HG03439 (cell line): ENCODE data around the gene TADA3.
"Not testable (repeated sequence)": the region's sequence is repeated elsewhere in the genome, so short reads cannot be mapped to it uniquely, and the experiment has no call there.

Experiments used
- ATAC-seq: cut with Tn5 transposase; IDR thresholded peaks from one replicate; pipeline ENCODE4 v1.9.1; 2021; ENCODE audit warnings: mild to moderate bottlenecking, moderate library complexity; ENCODE audit not compliant: unreplicated experiment

TADA3 gene

DNA sequence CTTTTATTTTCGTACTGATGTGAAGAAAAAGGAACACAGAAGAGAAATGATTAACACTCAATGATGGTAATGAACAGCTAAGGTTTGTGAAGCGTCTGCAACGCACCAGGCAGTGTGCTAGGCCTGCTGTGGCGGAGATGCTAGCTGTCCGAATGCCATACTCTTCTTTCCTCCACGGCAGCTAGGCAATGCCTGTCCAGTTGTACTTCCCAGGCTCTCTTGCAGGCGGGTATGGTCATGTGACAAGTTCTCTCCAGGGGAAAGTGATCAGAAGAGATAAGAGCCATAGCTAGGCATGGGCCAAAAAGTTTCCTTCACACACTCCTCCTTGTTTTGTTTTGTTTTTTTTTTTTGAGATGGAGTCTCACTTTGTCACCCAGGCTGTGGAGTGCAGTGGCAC lies 6.7 kb downstream of the TADA3 start:
- ATAC-seq = no peak

DNA sequence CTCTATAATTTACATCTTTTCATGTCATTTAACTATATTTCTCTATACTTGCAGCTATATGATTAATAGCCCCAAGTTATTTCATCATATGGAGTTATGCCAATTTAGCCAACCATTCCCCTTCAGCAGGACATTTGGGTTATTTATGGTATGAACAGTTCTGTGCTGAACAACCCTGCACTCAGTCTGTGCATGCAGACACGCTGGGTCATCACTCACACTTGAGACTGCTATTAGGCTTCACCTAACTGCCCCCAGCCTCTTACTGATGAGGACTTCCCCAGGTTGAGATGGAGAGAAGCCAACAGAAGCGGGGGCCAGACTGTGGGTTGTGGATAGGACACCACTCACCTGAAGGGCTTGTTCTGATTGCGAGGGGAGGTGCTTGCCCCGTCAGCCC lies 7.3 kb downstream of the TADA3 start:
- no peak for ATAC-seq

DNA sequence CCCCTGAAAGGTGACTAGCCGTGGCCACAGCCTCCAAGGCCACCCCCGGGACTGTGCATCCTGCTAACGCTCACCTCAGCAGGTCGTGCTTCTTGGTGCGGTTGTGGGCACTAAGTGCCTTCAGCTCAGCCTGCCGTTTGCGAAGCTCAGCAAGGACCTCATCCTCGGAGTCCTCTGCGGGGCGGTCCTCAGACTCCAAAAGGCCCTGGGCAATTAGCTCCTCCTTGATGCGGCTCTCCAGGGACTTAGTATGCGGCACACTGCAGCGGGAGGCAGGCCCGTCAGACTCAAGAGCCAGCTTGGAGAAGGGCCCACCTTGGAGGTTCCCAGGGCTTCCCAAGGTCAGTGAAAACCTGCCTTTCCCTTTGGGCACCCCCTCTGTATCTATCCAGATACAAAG lies 8.3 kb downstream of the TADA3 start:
- ATAC-seq = no peak

DNA sequence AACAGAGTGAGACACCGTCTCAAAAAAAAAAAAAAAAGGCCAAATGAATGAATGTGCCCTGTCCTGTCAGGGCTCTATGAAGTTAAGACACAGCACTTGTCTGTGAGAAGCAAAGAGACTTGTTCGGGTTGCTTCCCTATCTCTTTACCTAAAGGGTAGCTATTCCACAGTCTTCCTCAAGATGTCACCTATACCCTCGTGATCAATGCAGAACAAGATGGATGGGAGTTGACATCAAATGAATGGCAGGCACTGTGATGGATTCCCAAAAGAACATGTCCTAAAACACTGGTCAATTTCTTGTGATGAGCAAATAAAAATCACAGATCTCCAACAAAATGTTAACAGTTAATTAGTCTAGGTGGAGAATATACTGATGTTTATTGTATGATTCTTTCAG lies 9.5 kb downstream of the TADA3 start:
- ATAC-seq = no peak

DNA sequence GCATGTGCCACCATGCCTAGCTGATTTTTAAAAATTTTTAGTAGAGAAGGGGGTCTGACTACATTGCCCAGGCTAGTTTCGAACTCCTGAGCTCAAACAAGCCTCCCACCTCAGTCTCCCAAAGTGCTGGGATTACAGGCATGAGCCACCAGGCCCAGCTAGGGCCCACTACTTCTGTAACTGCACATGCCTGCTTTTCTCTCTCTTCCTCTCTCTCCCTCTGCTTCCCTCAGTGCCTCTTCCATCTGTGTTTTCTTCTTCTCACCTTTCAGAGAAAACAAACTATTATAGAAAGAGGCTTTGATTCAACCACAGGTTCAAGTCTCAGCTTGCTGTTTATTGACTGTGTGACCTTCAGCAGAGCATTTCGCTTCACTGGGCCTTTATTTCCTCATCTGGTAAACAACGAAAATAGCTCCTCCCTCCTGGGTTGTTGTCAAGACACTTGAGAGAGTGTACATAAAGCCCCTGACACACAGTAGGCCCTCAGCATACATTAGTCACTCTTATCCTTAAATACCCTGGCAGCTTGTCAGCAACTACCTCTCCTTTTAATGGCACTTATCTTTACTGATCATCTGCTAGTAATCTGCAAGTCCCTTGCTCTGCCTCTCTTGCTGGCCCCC lies 10.2 kb downstream of the TADA3 start:
- ATAC-seq = no peak

DNA sequence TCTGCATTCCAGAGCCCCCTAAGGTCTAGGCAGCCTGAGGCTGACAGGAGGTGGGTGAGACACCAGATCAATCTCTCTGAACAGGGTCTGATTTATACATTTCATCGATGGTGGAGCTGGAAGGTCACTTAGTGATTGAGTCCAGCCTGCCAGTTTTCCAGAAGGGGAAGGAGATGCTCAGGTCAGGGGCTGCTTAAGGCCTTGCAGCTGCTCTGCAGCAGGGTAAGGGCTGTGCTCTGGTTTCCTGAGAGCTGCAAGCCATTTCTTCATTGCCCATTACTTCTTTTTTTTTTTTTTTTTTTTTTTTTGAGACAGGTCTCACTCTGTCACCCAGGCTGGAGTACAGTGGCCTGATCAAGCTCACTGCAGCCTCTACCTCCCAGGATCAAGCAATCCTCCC lies 10.7 kb downstream of the TADA3 start:
- no peak for ATAC-seq

DNA sequence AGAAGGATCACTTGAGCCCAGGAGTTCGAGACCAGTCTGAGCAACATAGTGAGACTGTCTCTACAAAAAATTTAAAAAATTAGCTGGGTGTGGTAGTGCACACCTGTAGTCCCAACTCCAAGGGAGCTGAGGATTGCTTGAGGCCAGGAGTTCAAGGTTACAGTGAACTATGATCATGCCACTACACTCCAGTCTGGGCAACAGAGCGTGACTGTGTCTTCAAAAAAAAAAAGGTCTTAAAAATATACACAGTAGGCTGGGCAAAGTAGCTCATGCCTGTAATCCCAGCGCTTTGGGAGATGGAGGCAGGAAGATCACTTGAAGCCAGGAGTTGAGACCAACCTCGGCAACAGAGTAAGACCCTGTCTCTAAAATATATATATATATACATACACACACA lies 11.4 kb downstream of the TADA3 start:
- no peak for ATAC-seq

DNA sequence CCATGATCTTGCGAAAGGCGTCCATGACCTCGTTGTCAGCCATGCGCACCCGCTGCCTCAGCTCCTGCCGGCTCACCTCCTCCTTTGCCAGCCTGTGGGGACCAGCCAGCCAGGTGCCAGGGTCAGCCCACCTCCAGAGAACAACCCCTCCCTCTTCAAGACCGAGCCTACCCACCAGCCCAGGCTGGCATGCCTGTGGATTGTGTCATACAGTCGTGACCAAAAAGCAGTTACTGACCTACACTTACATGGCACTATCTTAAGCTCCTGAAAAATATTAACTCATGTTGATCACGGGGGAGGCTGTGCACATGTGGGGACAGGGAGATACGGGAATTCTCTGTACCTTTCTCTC lies 11.8 kb downstream of the TADA3 start:
- ATAC-seq = no peak

DNA sequence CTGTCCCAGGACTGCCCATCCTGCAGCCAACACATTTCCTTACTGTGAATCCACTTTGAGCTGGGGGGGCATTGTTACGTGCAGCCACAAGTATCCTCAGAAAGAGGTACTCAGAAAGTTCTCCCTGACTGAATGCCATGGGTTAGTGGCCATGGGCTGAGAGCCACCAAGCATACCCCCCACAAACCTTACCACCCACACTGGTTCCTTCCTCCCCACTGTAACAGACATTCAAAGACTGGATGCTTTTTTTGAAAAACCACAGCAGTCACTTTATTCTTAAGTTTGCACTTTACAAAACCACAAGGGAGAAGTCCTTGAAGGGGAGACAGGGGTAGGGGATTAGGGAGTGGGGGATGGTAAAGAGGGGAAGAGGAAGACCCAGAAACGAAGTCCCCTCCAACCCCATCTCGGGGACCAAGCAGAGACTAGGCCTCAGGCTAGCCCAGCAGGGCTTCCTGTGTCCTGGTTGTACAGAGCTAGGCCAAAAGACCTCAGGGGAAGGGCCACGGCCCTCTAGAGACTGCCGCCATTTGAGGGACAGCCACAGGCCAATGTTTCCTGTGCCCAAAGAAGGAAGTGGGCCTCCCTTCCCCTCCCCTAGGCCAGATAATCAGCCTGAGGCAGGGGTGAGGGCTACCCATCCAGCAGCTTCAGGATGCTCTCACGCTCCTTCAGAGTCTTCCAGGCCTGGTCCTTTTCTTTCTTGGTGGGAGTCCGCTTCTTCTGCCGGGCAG lies 12.4 kb downstream of the TADA3 start:
- no peak for ATAC-seq

DNA sequence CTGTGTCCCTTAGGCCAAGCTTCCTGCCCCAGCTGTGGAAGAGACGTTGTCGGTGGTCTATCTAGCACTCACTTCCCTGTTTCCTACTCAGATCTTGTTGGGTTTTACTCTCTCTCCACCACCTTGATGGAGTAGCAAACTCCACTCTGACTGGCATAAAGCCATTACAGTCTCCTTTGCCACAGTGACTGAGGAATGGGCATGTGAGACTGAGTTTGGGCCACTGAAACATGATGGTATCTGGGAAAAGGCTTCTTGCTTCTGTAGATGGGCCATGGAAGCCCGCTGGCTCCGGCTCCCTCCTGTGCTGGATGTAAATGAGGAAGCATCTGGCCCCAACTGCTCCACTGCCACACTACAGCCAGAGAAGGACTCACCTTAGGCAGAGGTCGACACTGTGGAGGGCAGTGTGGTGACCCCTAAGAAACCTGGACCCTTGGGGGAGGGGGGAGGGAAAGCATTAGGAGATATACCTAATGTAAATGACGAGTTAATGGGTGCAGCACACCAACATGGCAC lies 13.1 kb downstream of the TADA3 start:
- ATAC-seq = no peak

DNA sequence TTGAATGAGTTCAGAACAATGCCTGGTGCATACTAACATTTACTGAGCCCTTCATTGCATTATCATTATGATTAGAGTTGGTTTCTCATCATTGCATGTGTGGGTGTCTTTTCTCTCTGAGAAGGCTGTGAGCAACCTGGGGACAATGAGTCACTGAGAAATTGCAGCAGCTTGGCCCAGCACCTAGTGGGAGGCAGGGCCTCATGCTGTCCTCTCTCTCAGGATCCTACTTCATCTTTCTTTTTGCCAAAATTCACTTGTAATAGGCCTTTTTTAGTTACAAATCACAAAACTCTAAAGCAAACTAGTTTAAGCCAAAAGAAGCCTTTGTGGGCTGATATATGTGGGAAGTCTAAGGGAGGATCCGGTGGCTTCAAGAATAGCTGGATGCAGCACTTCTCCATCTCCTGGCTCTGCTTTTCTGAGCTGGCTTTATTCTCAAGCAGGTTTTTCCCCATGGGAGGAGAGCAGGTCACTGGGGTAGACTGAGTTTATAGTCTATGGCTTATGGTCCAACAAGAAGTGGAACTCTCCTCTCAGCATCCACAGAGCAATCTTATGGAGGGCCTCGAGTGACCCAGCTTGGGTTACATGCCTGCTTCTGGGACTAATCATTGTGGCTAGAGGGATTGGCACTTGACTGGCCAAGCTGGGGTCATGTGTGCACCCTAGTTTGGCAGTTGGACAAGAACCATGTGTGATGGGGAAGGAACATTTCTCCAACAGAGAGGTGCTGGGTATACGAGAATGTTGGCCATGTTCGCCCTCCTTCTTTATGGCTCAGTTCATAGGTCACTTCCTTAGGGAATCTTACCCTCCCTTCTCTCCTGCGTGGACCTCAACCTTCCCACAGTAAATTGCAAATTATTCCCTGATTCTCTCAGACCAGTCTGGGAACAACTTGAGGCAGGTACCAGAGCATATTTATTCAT lies 13.9 kb downstream of the TADA3 start:
- ATAC-seq = no peak

DNA sequence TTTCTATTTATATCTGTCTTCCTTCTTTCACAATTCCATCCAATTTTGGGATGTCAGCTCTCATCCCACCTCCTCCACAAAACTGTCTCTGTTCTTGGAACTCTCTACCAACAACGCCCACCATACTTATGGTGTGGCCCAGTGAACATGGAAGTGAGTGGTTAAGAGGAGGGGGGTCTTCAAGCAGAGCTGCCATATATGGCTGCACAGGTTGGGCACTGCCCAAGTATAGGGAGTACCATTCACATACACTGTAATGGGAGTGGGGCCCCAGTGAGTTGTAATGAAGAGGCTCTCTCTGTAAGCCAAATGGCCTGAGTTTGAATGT lies 14.6 kb downstream of the TADA3 start:
- no peak for ATAC-seq

DNA sequence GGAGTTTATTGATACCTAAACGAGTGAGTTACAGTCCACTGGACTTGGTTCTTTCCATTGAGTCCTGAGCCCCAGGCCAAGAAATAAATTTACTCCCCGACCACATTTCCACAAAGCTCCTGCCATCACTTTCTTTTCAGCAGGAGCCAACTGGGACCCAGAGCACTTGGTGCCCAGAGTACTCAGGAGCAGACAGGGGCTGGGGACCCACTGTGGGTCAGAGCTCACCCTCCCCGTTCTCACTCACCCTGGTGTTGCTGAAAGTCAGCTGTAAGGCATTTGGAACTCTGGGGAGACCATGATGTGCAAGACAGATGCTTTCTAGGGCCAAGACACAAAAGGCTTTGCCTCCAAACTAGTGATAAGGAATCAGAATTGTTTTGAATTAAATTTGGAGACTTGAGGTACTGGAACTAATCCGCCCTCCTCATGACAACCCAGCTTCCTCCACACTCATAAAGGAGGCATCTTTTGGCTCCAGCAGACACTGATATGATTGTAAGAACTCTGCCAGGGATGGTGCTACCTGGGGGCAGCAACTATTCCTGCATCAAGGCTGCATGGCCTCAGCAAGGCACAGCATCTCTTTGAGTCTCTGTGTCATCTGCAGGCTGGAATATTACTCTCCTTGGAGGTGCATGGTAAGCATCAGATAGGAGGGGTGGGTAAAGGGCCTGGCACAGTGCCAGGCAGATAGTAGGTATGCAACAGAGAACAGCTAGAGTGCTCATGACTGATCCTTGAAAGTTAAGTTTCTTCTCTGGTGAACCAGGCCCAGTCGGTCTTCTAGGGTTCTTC lies 15.2 kb downstream of the TADA3 start:
- no peak for ATAC-seq

DNA sequence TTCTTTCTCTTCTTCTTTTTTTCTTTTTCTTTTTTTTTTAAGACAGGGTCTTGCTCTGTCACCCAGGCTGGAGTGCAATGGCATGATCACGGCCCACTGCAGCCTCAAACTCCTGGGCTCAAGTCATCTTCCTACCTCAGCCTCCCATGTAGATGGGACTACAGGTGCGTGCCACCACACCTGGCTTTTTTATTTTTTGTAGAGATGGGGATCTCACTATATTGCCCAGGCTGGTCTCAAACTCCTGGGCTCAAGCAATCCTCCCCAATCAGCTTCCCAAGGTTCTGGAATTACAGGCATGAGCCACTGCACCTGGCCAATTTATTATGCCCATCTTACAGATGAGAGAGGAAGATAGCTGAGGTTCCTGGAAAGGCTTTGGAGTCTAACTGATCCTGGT lies 21.3 kb downstream of the TADA3 start:
- not testable (repeated sequence) for ATAC-seq

DNA sequence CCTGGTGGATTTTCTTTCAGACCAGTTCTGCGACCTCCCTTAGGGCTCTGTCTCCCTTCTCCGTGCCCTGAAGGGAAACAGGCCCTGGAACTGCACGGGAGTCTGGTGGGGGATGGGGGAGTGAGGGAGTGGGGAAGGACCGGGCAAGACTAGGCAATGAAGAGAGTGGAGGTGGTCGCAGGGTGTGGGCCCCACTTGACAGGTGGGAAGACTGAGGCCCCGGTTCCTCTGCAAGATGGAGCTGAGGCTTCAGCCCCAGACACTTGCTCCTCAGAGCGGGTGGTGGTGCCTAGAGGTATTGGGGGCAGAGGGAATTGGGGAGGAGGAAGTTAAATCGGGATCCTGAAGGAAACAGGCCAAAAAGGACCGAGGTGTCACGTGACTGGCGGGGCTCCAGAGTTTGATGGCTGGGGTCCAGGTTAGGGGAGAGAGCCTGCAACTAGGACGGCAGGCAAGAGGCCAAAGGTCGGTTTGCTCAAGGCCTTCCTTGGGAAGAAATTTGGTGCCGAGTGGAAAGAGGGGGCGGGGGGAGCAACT lies 21.9 kb downstream of the TADA3 start:
- ATAC-seq = no peak

DNA sequence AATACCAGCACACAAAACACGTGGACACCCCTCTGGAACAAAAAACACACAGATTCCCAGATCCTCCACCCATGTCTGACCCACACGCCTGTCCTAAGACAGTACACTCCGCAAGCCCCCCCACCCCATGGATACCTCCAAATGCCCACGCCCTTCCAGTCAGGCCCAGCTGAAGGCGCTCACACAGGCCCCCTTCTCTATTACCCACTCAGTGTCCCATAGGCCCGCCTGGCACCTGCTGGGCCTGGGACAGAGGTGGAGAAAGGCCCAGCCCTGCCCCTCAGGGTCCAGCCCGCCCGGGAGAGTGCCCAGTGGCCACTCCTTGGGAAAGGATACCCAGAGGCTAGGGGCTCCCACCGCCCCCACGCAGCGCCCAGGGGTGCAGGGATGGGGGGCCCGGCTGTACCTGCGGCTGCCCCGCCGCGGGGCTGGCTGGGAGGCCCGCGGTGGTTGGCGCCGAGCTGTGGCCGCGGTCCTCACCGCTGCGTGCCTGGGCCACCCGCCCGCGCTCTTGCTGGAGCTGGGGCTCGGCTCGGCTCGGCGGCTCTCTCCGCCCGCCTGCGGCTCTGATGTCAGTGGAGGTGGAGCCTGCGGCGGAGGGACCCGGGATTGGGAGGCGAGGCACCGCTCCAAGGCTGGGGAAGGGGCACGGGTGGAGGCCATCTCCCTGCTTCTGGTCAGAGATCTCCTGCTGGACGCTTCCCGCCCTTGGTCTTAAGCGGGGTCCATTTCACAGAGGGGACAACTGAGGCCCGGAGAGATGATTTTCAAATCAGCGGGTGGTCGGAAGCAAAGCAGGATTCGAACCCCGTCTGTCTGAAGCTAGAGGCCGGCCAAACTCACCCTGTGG lies 22.6 kb downstream of the TADA3 start, which contains the start of gene CAMK1:
Gene CAMK1 (minus strand): TSS at position 522 of the 850 bp plus-strand sequence. CDS start 2,198 bp downstream, outside the sequence.
- peak; percentile 74 for ATAC-seq

DNA sequence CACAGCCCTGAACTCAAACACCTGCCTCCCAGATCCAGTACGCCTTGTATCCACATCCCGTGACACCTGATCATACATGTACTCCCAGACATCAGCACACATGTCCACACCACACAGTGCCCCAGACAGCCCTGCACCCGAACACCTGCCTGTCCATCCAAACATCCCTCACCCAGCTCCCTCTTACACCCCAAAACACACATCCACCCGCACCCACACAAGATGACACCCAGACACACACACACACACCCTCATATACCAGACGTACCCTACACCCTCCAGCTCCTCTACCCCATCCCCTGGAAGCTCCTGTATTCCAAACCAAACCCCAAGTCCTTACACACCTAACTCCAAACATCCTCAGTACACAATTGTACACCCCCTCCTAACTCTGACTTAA lies 23.3 kb downstream of the TADA3 start:
- no peak for ATAC-seq

DNA sequence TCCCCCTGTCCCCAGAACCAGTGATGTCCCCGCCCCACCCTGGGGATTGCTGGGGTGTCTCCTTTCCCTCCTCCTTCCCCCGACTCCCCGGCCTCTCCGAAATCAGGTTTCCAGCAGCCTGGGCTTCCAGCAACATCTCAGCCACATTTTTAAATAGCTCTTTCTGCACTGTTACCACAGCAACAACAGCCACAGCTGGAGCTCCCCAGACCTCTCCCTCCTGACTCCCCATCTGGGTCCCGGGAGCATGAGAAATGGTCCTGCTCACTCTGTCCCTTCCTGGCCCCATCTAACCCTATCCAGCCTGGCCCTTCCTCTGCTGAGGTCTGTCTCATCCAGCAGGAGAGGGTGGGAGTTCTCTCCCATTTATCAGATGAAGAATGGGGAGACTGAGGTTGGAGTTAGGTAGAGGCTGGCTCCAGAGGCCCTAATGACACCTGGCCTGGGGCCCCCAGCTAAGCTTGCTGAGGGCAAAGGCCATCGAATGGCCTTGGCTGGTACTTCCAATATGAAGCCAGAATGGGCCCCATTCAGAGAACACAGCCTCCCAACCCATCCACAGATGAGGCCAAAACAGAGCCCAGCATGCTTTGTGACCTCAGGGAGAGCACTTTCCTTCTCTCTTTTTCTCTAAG lies 24.0 kb downstream of the TADA3 start:
- no peak for ATAC-seq

DNA sequence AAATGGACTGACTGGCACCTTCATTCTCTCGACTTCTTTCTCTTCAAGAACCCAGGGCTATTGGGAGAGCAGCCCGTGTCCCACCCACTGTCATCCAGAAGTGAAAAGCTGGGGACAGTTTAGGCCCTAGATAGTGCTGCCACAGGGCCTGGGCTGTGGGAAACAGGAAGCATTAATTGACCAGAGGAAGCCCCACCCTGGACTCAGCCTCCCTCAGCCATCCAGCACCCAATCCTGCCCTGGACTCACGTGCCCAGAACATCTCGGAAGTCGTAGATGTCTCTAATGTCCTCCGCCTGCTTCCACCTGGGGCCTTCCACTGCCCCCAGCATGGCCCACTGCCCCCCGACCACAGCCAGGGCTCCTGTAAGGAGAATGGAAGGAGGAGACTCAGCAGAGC lies 24.9 kb downstream of the TADA3 start:
- ATAC-seq = no peak
